ENCODE measurements around the gene MAPKBP1. TPM values are rescaled to one million over a fixed set of nuclear protein-coding genes. Genes with fewer than 3 reads are reported as not detected.

MAPKBP1 gene
- total and polyA plus RNA-seq, 9 of the 15 experiments (the other 6 are each of a cell fraction or from before 2014, with no cell fraction given) = 0.15 to 9.5 (median 4.5) TPM

DNA sequence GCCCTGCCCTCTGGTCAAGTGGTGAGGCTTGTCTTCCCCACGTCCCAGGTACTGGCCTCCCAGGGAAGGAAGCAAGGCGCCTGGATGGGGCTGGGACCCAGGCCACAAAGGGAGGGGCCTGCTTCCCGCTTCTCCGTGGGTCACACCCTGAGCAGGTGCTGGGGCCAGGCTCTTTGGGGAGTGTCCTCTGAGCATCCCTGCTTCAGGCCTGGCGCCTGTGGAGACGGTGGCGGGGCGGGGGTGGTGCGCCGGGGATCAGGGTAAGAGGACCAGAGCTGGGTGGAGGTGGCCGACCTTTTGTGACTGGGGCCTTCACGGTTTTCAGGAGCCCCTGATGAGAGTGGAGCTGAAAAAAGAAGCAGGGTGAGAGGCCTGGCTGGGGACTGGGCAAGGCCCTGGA is 67.9 kb downstream of the MAPKBP1 start:
- intact Hi-C loops (cut with micrococcal nuclease) = no loop called here
- H3K9ac ChIP-seq (ENCODE audit: insufficient read depth in 1 of 2, low read depth in 2 of 2, low read length in 2 of 2) = no peak overlapping the region; a peak in 1 of 4 replicates
- CTCF ChIA-PET (ENCODE audit: low intra/inter-chr PET ratio) = no interaction called here
- no TSS peak for BruUV-seq (replicated peaks)
- H3K9me1 ChIP-seq (ENCODE audit: control insufficient read depth, insufficient read depth, low read length) = no peaks in the 10 kb centered on the region
- POLR2A ChIA-PET = interaction anchor here (2.3 kb wide), 1 partner anchor 10 kb away, joined by 10 read pairs; no protein-coding TSS in a partner anchor
- in situ Hi-C loops (cut with MboI) = no loop called here
- H3K27ac ChIP-seq (ENCODE audit: extremely low read depth, low read depth, low read length) = no peak overlapping the region
- DNase-seq (ENCODE audit: extremely low read depth in 1 of 4, low spot score in 3 of 4) (no peak), FAIRE-seq (no peak), ATAC-seq (no peak)
- no peak overlapping the region for H3K4me2 ChIP-seq (ENCODE audit: insufficient read depth, low read length)
- no peaks in the 10 kb centered on the region for H3K27me3 ChIP-seq (ENCODE audit: control insufficient read depth in 2 of 2, insufficient read depth in 2 of 2, low read length in 2 of 2)
- H2AFZ ChIP-seq (ENCODE audit: low read depth, low read length) = no peak overlapping the region
- 59% methylated on average over 9 of the region's 12 CpGs for WGBS (ENCODE audit: insufficient coverage, low coverage, missing lambda C conversion rate)
- no peaks in the 10 kb centered on the region for H3K79me2 ChIP-seq (ENCODE audit: control insufficient read depth, insufficient read depth, low read length)
- no peaks in the 10 kb centered on the region for H4K20me1 ChIP-seq (replicated peaks; ENCODE audit: control insufficient read depth, insufficient read depth, low read length)
- H3K4me1 ChIP-seq (replicated peaks in 1 of 2; ENCODE audit: control insufficient read depth in 2 of 2, insufficient read depth in 2 of 2, low read length in 2 of 2) = peaks cover 0 to 21% of the 10 kb centered on the region in 2 experiments; a peak in 2 of 5 replicates
- H3K4me3 ChIP-seq = no peak overlapping the region
- H3K9me3 ChIP-seq (replicated peaks; ENCODE audit: control insufficient read depth, insufficient read depth, low read depth, low read length) = no peaks in the 10 kb centered on the region
- TF ChIP-seq POLR3A (IDR thresholded peaks at IDR 0.05; ENCODE audit: borderline replicate concordance, extremely low read depth, insufficient read depth, insufficient read length) = no peak
- TF ChIP-seq, protein P1, sequence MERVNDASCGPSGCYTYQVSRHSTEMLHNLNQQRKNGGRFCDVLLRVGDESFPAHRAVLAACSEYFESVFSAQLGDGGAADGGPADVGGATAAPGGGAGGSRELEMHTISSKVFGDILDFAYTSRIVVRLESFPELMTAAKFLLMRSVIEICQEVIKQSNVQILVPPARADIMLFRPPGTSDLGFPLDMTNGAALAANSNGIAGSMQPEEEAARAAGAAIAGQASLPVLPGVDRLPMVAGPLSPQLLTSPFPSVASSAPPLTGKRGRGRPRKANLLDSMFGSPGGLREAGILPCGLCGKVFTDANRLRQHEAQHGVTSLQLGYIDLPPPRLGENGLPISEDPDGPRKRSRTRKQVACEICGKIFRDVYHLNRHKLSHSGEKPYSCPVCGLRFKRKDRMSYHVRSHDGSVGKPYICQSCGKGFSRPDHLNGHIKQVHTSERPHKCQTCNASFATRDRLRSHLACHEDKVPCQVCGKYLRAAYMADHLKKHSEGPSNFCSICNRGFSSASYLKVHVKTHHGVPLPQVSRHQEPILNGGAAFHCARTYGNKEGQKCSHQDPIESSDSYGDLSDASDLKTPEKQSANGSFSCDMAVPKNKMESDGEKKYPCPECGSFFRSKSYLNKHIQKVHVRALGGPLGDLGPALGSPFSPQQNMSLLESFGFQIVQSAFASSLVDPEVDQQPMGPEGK (CRISPR knock-in tag; IDR thresholded peaks at IDR 0.05; ENCODE audit: borderline replicate concordance) = no peak
- no peak for TF ChIP-seq CTBP1 (IDR thresholded peaks at IDR 0.05; ENCODE audit: borderline replicate concordance)
- TF ChIP-seq ZNF134 (CRISPR knock-in tag; conservative IDR thresholded peaks at IDR 0.05) = peak; percentile 69
- TF ChIP-seq, protein P2, sequence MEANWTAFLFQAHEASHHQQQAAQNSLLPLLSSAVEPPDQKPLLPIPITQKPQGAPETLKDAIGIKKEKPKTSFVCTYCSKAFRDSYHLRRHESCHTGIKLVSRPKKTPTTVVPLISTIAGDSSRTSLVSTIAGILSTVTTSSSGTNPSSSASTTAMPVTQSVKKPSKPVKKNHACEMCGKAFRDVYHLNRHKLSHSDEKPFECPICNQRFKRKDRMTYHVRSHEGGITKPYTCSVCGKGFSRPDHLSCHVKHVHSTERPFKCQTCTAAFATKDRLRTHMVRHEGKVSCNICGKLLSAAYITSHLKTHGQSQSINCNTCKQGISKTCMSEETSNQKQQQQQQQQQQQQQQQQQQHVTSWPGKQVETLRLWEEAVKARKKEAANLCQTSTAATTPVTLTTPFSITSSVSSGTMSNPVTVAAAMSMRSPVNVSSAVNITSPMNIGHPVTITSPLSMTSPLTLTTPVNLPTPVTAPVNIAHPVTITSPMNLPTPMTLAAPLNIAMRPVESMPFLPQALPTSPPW (CRISPR knock-in tag; IDR thresholded peaks at IDR 0.05) = no peak
- no peak for TF ChIP-seq LCOR (CRISPR knock-in tag; IDR thresholded peaks at IDR 0.05)
- no peak for TF ChIP-seq ZNF583 (CRISPR knock-in tag; IDR thresholded peaks at IDR 0.05)
- no peak for TF ChIP-seq ZC3H8 (IDR thresholded peaks at IDR 0.05)
- H3K36me3 ChIP-seq (ENCODE audit: control insufficient read depth, insufficient read depth, low read length) = no peaks in the 10 kb centered on the region; the same call in 2 of the 3 replicates

All from K562 (cell line).